Liver (tissue), 9 donors: ENCODE data around the gene SYCE3. TPM values are rescaled to one million over a fixed set of nuclear protein-coding genes. Genes with fewer than 3 reads are reported as not detected.

ENCODE experiments used
- DNase-seq: peaks from one replicate; pipeline ENCODE4 v3.0.0-alpha.2; 2017; ENCODE audit warnings: low spot score
- H3K27ac ChIP-seq, 2 donors: one replicate each; pipeline ENCODE4 v1.7.0; 2013; ENCODE audit warnings: inconsistent platforms in 2 of 2, low read length in 2 of 2, control low read depth in 1 of 2, low read depth in 1 of 2, mild to moderate bottlenecking in 1 of 2
- H3K27me3 ChIP-seq, 4 donors: one replicate each; pipeline versions ENCODE4 v1.6.1 to v1.7.0; 2013; ENCODE audit warnings: low read length in 3 of 4, inconsistent platforms in 1 of 4, mild to moderate bottlenecking in 1 of 4, moderate library complexity in 1 of 4; ENCODE audit not compliant: control insufficient read depth in 4 of 4, insufficient read depth in 4 of 4
- H3K36me3 ChIP-seq, 4 donors: one replicate each; pipeline versions ENCODE4 v1.6.1 to v1.7.0; 2013; ENCODE audit warnings: low read length in 3 of 4, mild to moderate bottlenecking in 3 of 4, low read depth in 1 of 4, moderate library complexity in 1 of 4; ENCODE audit not compliant: control insufficient read depth in 4 of 4, insufficient read depth in 3 of 4
- H3K4me1 ChIP-seq, 4 donors: one replicate each; pipeline versions ENCODE4 v1.6.1 to v1.7.0; 2013; ENCODE audit warnings: low read length in 3 of 4, mild to moderate bottlenecking in 3 of 4, moderate library complexity in 1 of 4; ENCODE audit not compliant: control insufficient read depth in 4 of 4, insufficient read depth in 4 of 4
- H3K4me3 ChIP-seq, 3 donors: one replicate each; pipeline versions ENCODE4 v1.6.1 to v1.7.0; 2013; ENCODE audit warnings: low read length in 3 of 3, control low read depth in 1 of 3, low read depth in 1 of 3, mild to moderate bottlenecking in 1 of 3
- H3K9ac ChIP-seq, 2 donors: one replicate each; pipeline ENCODE4 v1.7.0; 2013; ENCODE audit warnings: low read length in 2 of 2, mild to moderate bottlenecking in 2 of 2, moderate library complexity in 2 of 2, control low read depth in 1 of 2, low read depth in 1 of 2
- H3K9me3 ChIP-seq, 4 donors: one replicate each; pipeline versions ENCODE4 v1.6.1 to v1.7.0; 2013; ENCODE audit warnings: low read length in 3 of 4; ENCODE audit not compliant: control insufficient read depth in 4 of 4
- CTCF ChIP-seq: fragments of 150-350 bp; IDR thresholded peaks from 2 replicates; pipeline ENCODE4 v1.5.1; 2017; ENCODE audit warnings: improper control_type of control experiment, low read depth, low read length; ENCODE audit not compliant: missing input control
- EGR1 ChIP-seq, 2 donors: IDR thresholded peaks; 2 replicates each; pipeline ENCODE4 v1.6.1; 2016 to 2018; ENCODE audit warnings: antibody characterized with exemption in 2 of 2, low read depth in 2 of 2
- FOXA1 ChIP-seq: IDR thresholded peaks from 2 replicates; pipeline ENCODE4 v1.6.1; 2016; ENCODE audit warnings: antibody characterized with exemption
- FOXA2 ChIP-seq: IDR thresholded peaks from 2 replicates; pipeline ENCODE4 v1.6.1; 2016; ENCODE audit warnings: antibody characterized with exemption
- GABPA ChIP-seq, 2 donors: IDR thresholded peaks in 1 of 2; conservative IDR thresholded peaks in 1 of 2; 2 replicates each; pipeline ENCODE4 v1.6.1; 2016; ENCODE audit warnings: antibody characterized with exemption in 2 of 2, mild to moderate bottlenecking in 1 of 2, moderate library complexity in 1 of 2
- HNF4G ChIP-seq: IDR thresholded peaks from 2 replicates; pipeline ENCODE4 v1.6.1; 2016; ENCODE audit warnings: antibody characterized with exemption
- JUND ChIP-seq, 2 donors: IDR thresholded peaks; 2 replicates each; pipeline ENCODE4 v1.6.1; 2016; ENCODE audit warnings: antibody characterized with exemption in 2 of 2
- MAX ChIP-seq: IDR thresholded peaks from 2 replicates; pipeline ENCODE4 v1.6.1; 2016; ENCODE audit warnings: antibody characterized with exemption
- NR2F2 ChIP-seq: IDR thresholded peaks from 2 replicates; pipeline ENCODE4 v1.6.1; 2016; ENCODE audit warnings: antibody characterized with exemption
- RAD21 ChIP-seq, 2 donors: IDR thresholded peaks; 2 replicates each; pipeline ENCODE4 v1.6.1; 2016; ENCODE audit warnings: antibody characterized with exemption in 2 of 2, mild to moderate bottlenecking in 2 of 2
- REST ChIP-seq: IDR thresholded peaks from 2 replicates; pipeline ENCODE4 v1.6.1; 2016; ENCODE audit warnings: antibody characterized with exemption, mild to moderate bottlenecking
- RXRA ChIP-seq, 2 donors: IDR thresholded peaks; 2 replicates each; pipeline ENCODE4 v1.6.1; 2017 to 2018; ENCODE audit warnings: antibody characterized with exemption in 2 of 2, mild to moderate bottlenecking in 1 of 2
- SP1 ChIP-seq: IDR thresholded peaks from 2 replicates; pipeline ENCODE4 v1.6.1; 2018; ENCODE audit warnings: antibody characterized with exemption, mild to moderate bottlenecking
- TAF1 ChIP-seq: conservative IDR thresholded peaks from 2 replicates; pipeline ENCODE4 v1.6.1; 2016; ENCODE audit warnings: antibody characterized with exemption, mild to moderate bottlenecking
- YY1 ChIP-seq: IDR thresholded peaks from 2 replicates; pipeline ENCODE4 v1.6.1; 2016; ENCODE audit warnings: antibody characterized with exemption, mild to moderate bottlenecking
- ZBTB33 ChIP-seq: IDR thresholded peaks from 2 replicates; pipeline ENCODE4 v1.6.1; 2016; ENCODE audit warnings: antibody characterized with exemption
- WGBS: extraction: QIAGEN DNeasy Blood & Tissue Kit; methylation state at CpG from one replicate; pipeline ENCODE4 v1.1.7; 2013; 5-methylcytosine and 5-hydroxymethylcytosine counted together
- polyA plus RNA-seq, 2 donors: library from polyadenylated mRNA; stranded (reverse) in 1 of 2; unstranded in 1 of 2; fragments of 200-250 nt in 1 of 2; fragments of >200 nt in 1 of 2; fragmentation: Nextera tagmentation in 1 of 2; extraction: Ambion mirVana in 1 of 2; gene quantifications; one replicate each; pipeline versions ENCODE4 v1.2.1 to v1.2.3, GENCODE V29; 2013 to 2015
- total RNA-seq, 2 donors: library from RNA; depleted of rRNA; stranded (reverse); fragments of >200 nt; gene quantifications; one replicate each; pipeline ENCODE4 v1.2.3, GENCODE V29; 2014
- donor health status: healthy.
- donor health status: healthy.
- donor health status: healthy.
- donor health status: healthy.
- donor health status: healthy.

SYCE3 gene
- total and polyA plus RNA-seq, 4 donors: 0.45 to 2.2 TPM; not detected in 2

- Histone ChIP-seq H3K36me3 (peaks cover 0 to 21% (median 7%) of the 10 kb centered on the region in 4 donors), H3K4me3 (no peak overlapping the region), H3K4me1 (peaks cover 5 to 24% (median 22%) of the 10 kb centered on the region in 4 donors), H3K27ac (no peak overlapping the region), H3K27me3 (no peaks in the 10 kb centered on the region), H3K9me3 (no peaks in the 10 kb centered on the region), H3K9ac (no peak overlapping the region)
- TF ChIP-seq FOXA2: no peak
- TF ChIP-seq YY1: no peak
- no peak for DNase-seq
- WGBS: 92% methylated on average over 24 of the region's 24 CpGs
These were observed 59.9 kb downstream of the SYCE3 start for GRCh38 chr22:50502628-50503474.

GRCh38 chr22:50502096-50502495, 60.6 kb downstream of the SYCE3 start:
- peaks cover 5 to 26% (median 24%) of the 10 kb centered on the region in 4 donors for H3K4me1 ChIP-seq
- H3K9ac ChIP-seq: no peak overlapping the region
- H3K9me3 ChIP-seq: no peaks in the 10 kb centered on the region
- H3K4me3 ChIP-seq: no peak overlapping the region
- peaks cover 0 to 21% (median 7%) of the 10 kb centered on the region in 4 donors for H3K36me3 ChIP-seq
- DNase-seq: no peak
- no peak for TF ChIP-seq GABPA (IDR thresholded peaks at IDR 0.05 in 1 of 2, conservative IDR thresholded peaks at IDR 0.05 in 1 of 2)
- TF ChIP-seq JUND (IDR thresholded peaks at IDR 0.05): no peak
- no peak for TF ChIP-seq EGR1 (IDR thresholded peaks at IDR 0.05; ENCODE audit: low read depth in 2 of 2)
- no peak for TF ChIP-seq NR2F2
- TF ChIP-seq YY1: no peak
- no peak for TF ChIP-seq FOXA2
- no peak for TF ChIP-seq CTCF
- TF ChIP-seq MAX: no peak
- no peak for TF ChIP-seq REST
- TF ChIP-seq SP1: no peak
- TF ChIP-seq RAD21 (IDR thresholded peaks at IDR 0.05): no peak
- no peak for TF ChIP-seq HNF4G
- TF ChIP-seq ZBTB33: no peak
- no peak for TF ChIP-seq TAF1
- TF ChIP-seq FOXA1: no peak
- TF ChIP-seq RXRA (IDR thresholded peaks at IDR 0.05): no peak
- no peaks in the 10 kb centered on the region for H3K27me3 ChIP-seq
- no peak overlapping the region for H3K27ac ChIP-seq
- 85% methylated on average over 6 of the region's 6 CpGs for WGBS

Other genes starting within 250 kb of the SYCE3 start
- gene DENND6B, start 235.9 kb downstream of the SYCE3 start, total RNA-seq: 1 to 10 TPM; 1.1 to 1.2 TPM
- gene DENND6B, start 235.9 kb downstream of the SYCE3 start, polyA plus RNA-seq: 1 to 10 TPM in 1 of 2 donors, under 1 TPM in 1; 0.86 to 1.0 TPM
- 100 to 1,000 TPM in 1 of 2 donors, 10 to 100 TPM in 1; 51.7 to 117 TPM for gene PPP6R2, start 219.6 kb downstream of the SYCE3 start, total RNA-seq
- gene PPP6R2, start 219.6 kb downstream of the SYCE3 start, polyA plus RNA-seq: 10 to 100 TPM; 28.8 to 42.6 TPM
- 10 to 100 TPM; 21.8 to 37.6 TPM for gene SBF1, start 87.9 kb downstream of the SYCE3 start, total RNA-seq
- gene SBF1, start 87.9 kb downstream of the SYCE3 start, polyA plus RNA-seq: 10 to 100 TPM in 1 of 2 donors, 1 to 10 TPM in 1; 8.3 to 11.0 TPM
- gene ADM2, start 81.4 kb downstream of the SYCE3 start, total RNA-seq: 1 to 10 TPM in 1 of 2 donors, under 1 TPM in 1; 0.79 to 1.8 TPM
- gene ADM2, start 81.4 kb downstream of the SYCE3 start, polyA plus RNA-seq: 1 to 10 TPM in 1 of 2 donors, under 1 TPM in 1; 0.89 to 2.8 TPM
- gene MIOX, start 76.1 kb downstream of the SYCE3 start, total RNA-seq: not detected
- not detected for gene MIOX, start 76.1 kb downstream of the SYCE3 start, polyA plus RNA-seq
- gene LMF2, start 55.2 kb downstream of the SYCE3 start, total RNA-seq: 10 to 100 TPM; 24.0 to 27.9 TPM
- 10 to 100 TPM; 16.7 to 35.6 TPM for gene LMF2, start 55.2 kb downstream of the SYCE3 start, polyA plus RNA-seq
- gene NCAPH2, start 54.7 kb downstream of the SYCE3 start, total RNA-seq: 10 to 100 TPM; 15.2 to 30.8 TPM
- gene NCAPH2, start 54.7 kb downstream of the SYCE3 start, polyA plus RNA-seq: 10 to 100 TPM; 12.0 to 12.5 TPM
- gene SCO2, start 37.3 kb downstream of the SYCE3 start, total RNA-seq: 1 to 10 TPM; 1.4 to 1.7 TPM
- gene SCO2, start 37.3 kb downstream of the SYCE3 start, polyA plus RNA-seq: 1 to 10 TPM; 1.9 to 2.9 TPM
- gene TYMP, start 32.9 kb downstream of the SYCE3 start, total RNA-seq: 100 to 1,000 TPM in 1 of 2 donors, 10 to 100 TPM in 1; 41.2 to 109 TPM
- gene TYMP, start 32.9 kb downstream of the SYCE3 start, polyA plus RNA-seq: 10 to 100 TPM; 34.0 to 89.8 TPM
- under 1 TPM in 1 of 2 donors, not detected in 1; 0.08 TPM for gene KLHDC7B, start 17.0 kb downstream of the SYCE3 start, total RNA-seq
- under 1 TPM; 0.08 to 0.16 TPM for gene KLHDC7B, start 17.0 kb downstream of the SYCE3 start, polyA plus RNA-seq
- 10 to 100 TPM in 1 of 2 donors, 1 to 10 TPM in 1; 3.0 to 13.6 TPM for gene CPT1B, start 15.5 kb upstream of the SYCE3 start, total RNA-seq
- 1 to 10 TPM; 4.0 to 5.7 TPM for gene CPT1B, start 15.5 kb upstream of the SYCE3 start, polyA plus RNA-seq
- 10 to 100 TPM; 18.4 to 24.2 TPM for gene CHKB, start 19.9 kb upstream of the SYCE3 start, total RNA-seq
- 10 to 100 TPM; 17.9 to 22.9 TPM for gene CHKB, start 19.9 kb upstream of the SYCE3 start, polyA plus RNA-seq
- gene MAPK8IP2, start 37.9 kb upstream of the SYCE3 start, total RNA-seq: under 1 TPM; 0.09 to 0.17 TPM
- under 1 TPM; 0.04 to 0.37 TPM for gene MAPK8IP2, start 37.9 kb upstream of the SYCE3 start, polyA plus RNA-seq
- gene ARSA, start 65.2 kb upstream of the SYCE3 start, total RNA-seq: 10 to 100 TPM in 1 of 2 donors, 1 to 10 TPM in 1; 6.8 to 11.4 TPM
- gene ARSA, start 65.2 kb upstream of the SYCE3 start, polyA plus RNA-seq: 10 to 100 TPM; 20.3 to 28.0 TPM
- gene SHANK3, start 109.9 kb upstream of the SYCE3 start, total RNA-seq: 1 to 10 TPM; 5.1 to 10.0 TPM
- 1 to 10 TPM; 1.1 to 6.4 TPM for gene SHANK3, start 109.9 kb upstream of the SYCE3 start, polyA plus RNA-seq
- gene ACR, start 175.3 kb upstream of the SYCE3 start, total RNA-seq: under 1 TPM; 0.09 to 0.17 TPM
- gene ACR, start 175.3 kb upstream of the SYCE3 start, polyA plus RNA-seq: under 1 TPM; 0.07 to 0.14 TPM
- 1 to 10 TPM; 4.2 to 4.5 TPM for gene RABL2B, start 220.7 kb upstream of the SYCE3 start, total RNA-seq
- 1 to 10 TPM; 6.5 to 6.7 TPM for gene RABL2B, start 220.7 kb upstream of the SYCE3 start, polyA plus RNA-seq